GM23338 (cell line): ENCODE data around the gene CHODL. TPM values are rescaled to one million over a fixed set of nuclear protein-coding genes. Genes with fewer than 3 reads are reported as not detected.

ENCODE experiments used
- ATAC-seq: fragments of 200-7000 bp; cut with Tn5 transposase; 3 replicates; pipeline ENCODE4 v1.9.1; 2020
- DNase-seq: peaks from one replicate; pipeline ENCODE4 v3.0.0-alpha.2; 2015; ENCODE audit warnings: low spot score
- H2AFZ ChIP-seq: fragments of 200-600 bp; sonication (generic); 2 replicates; pipeline ENCODE4 v1.8.0; 2016; ENCODE audit warnings: antibody characterized with exemption, mild to moderate bottlenecking, moderate library complexity
- H3F3A ChIP-seq: fragments of 200-600 bp; sonication (generic); replicated peaks from 2 replicates; pipeline ENCODE4 v1.8.0; 2017; ENCODE audit warnings: antibody characterized with exemption, mixed run types, low read depth
- H3K27ac ChIP-seq: fragments of 200-600 bp; sonication (generic); 2 replicates; pipeline ENCODE4 v1.6.1; 2016; ENCODE audit warnings: low read depth
- H3K27me3 ChIP-seq: fragments of 200-600 bp; sonication (generic); 2 replicates; pipeline ENCODE4 v1.8.0; 2016; ENCODE audit warnings: mild to moderate bottlenecking, mixed run types, moderate library complexity; ENCODE audit not compliant: insufficient read depth
- H3K36me3 ChIP-seq: fragments of 200-600 bp; sonication (generic); 2 replicates; pipeline ENCODE4 v1.8.0; 2016; ENCODE audit warnings: mild to moderate bottlenecking; ENCODE audit not compliant: insufficient read depth
- H3K4me1 ChIP-seq: fragments of 200-600 bp; sonication (generic); 2 replicates; pipeline ENCODE4 v1.8.0; 2016; ENCODE audit warnings: mild to moderate bottlenecking, moderate library complexity; ENCODE audit not compliant: insufficient read depth
- H3K4me2 ChIP-seq: fragments of 200-600 bp; sonication (generic); 2 replicates; pipeline ENCODE4 v1.7.1; 2017; ENCODE audit warnings: mixed run types
- H3K4me3 ChIP-seq: fragments of 200-600 bp; sonication (generic); 2 replicates; pipeline ENCODE4 v1.6.1; 2016; ENCODE audit warnings: mixed run types
- H3K79me2 ChIP-seq: fragments of 200-600 bp; sonication (generic); replicated peaks from 2 replicates; pipeline ENCODE4 v1.8.0; 2017; ENCODE audit warnings: mild to moderate bottlenecking; ENCODE audit not compliant: insufficient read depth
- H3K9me2 ChIP-seq: fragments of 200-600 bp; sonication (generic); 2 replicates; pipeline ENCODE4 v1.8.0; 2017; ENCODE audit not compliant: insufficient read depth
- H4K20me1 ChIP-seq: fragments of 200-600 bp; sonication (generic); replicated peaks from 2 replicates; pipeline ENCODE4 v1.8.0; 2017; ENCODE audit warnings: mild to moderate bottlenecking; ENCODE audit not compliant: insufficient read depth
- H3K27ac Mint-ChIP-seq: 2 replicates; pipeline ENCODE4 v1.8.0; 2020; ENCODE audit warnings: inconsistent platforms, mild to moderate bottlenecking, moderate library complexity, mixed read lengths
- H3K27me3 Mint-ChIP-seq: 3 replicates; pipeline ENCODE4 v1.8.0; 2022; ENCODE audit warnings: low read depth, mild to moderate bottlenecking, moderate library complexity, mixed read lengths, inconsistent platforms; ENCODE audit not compliant: insufficient read depth, poor library complexity
- H3K36me3 Mint-ChIP-seq: 3 replicates; pipeline ENCODE4 v1.8.0; 2021; ENCODE audit warnings: low read depth, mild to moderate bottlenecking, inconsistent platforms, moderate library complexity, mixed read lengths
- H3K4me1 Mint-ChIP-seq: 3 replicates; pipeline ENCODE4 v1.8.0; 2020; ENCODE audit warnings: mild to moderate bottlenecking, inconsistent platforms, mixed read lengths
- H3K4me3 Mint-ChIP-seq: 3 replicates; pipeline ENCODE4 v1.8.0; 2021; ENCODE audit warnings: moderate library complexity, mild to moderate bottlenecking, inconsistent platforms, mixed read lengths
- H3K9me3 Mint-ChIP-seq: 3 replicates; pipeline ENCODE4 v1.8.0; 2020; ENCODE audit warnings: moderate library complexity, mild to moderate bottlenecking, inconsistent platforms, mixed read lengths
- CREB1 ChIP-seq: fragments of 250-450 bp; sonication (Bioruptor Pico); IDR thresholded peaks from 2 replicates; pipeline ENCODE4 v1.5.0; 2020; ENCODE audit warnings: low read depth, mild to moderate bottlenecking, moderate library complexity
- ETS1 ChIP-seq: IDR thresholded peaks from 2 replicates; pipeline ENCODE4 v1.6.1; 2016; ENCODE audit warnings: antibody characterized with exemption
- EZH2 ChIP-seq: fragments of 200-600 bp; sonication (generic); IDR thresholded peaks from one replicate; pipeline ENCODE4 v1.8.0; 2017; ENCODE audit warnings: antibody characterized with exemption, mild to moderate bottlenecking, low read depth; ENCODE audit not compliant: unreplicated experiment
- EZH2phosphoT487 ChIP-seq: fragments of 200-600 bp; sonication (generic); IDR thresholded peaks from one replicate; pipeline ENCODE4 v1.8.1; 2018; ENCODE audit warnings: antibody characterized with exemption; ENCODE audit not compliant: unreplicated experiment
- JUNB ChIP-seq: IDR thresholded peaks from one replicate; pipeline ENCODE4 v1.6.1; 2016; ENCODE audit warnings: antibody characterized with exemption; ENCODE audit not compliant: unreplicated experiment
- NANOG ChIP-seq: IDR thresholded peaks from 2 replicates; pipeline ENCODE4 v1.6.1; 2016; ENCODE audit warnings: antibody characterized with exemption, borderline replicate concordance
- STAT1 ChIP-seq: IDR thresholded peaks from one replicate; pipeline ENCODE4 v1.6.1; 2016; ENCODE audit warnings: antibody characterized with exemption; ENCODE audit not compliant: unreplicated experiment
- ZNF114 ChIP-seq: fragments of 250-450 bp; sonication (Bioruptor Pico); IDR thresholded peaks from 2 replicates; pipeline ENCODE4 v1.5.0; 2020; ENCODE audit warnings: mild to moderate bottlenecking, moderate library complexity
- polyA plus RNA-seq: library from polyadenylated mRNA; unstranded; fragments of >200 nt; fragmentation: Nextera tagmentation; extraction: Ambion mirVana; gene quantifications from 2 replicates; pipeline ENCODE4 v1.2.1, GENCODE V29; 2016
- total RNA-seq: library from RNA; depleted of rRNA; stranded (reverse); fragments of >200 nt; shearing (Covaris generic); gene quantifications from 2 replicates; pipeline ENCODE4 v1.2.3, GENCODE V29; 2014
- TF ChIP-seq, protein P1 (sequence below): fragments of 250-450 bp; sonication (Bioruptor Pico); IDR thresholded peaks from 2 replicates; pipeline ENCODE4 v1.5.0; 2020; ENCODE audit warnings: mild to moderate bottlenecking, moderate library complexity
- TF ChIP-seq, protein P2 (sequence below), 2 experiments: fragments of 200-600 bp in 1 of 2; sonication (generic) in 1 of 2; conservative IDR thresholded peaks; 2 replicates each; pipeline versions ENCODE4 v1.5.1 to v1.6.1; 2016 to 2017; ENCODE audit warnings: antibody characterized with exemption in 2 of 2, low read depth in 2 of 2, mild to moderate bottlenecking in 2 of 2, moderate library complexity in 1 of 2

CHODL gene
- total and polyA plus RNA-seq, 2 experiments from 2014 or later = 0.95 to 1.6 TPM

DNA sequence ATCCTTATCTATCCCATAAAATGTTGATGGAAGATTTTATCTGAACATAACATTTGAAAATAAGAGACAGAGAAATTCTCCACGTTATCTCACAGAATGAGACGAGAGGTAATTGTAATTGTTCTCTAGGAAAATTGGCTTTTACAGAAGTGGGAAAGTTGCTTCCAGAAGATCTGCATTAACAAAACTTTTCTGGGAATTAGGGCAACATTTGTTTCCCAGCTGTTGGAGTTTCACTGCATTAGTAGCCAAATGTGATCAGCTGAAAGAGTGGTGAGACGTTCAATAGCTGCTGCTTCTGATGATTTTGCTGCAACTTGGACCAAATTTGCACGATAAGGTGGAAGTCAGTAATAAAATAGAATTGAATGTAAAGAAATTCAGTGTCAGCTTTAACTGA is 7.6 kb downstream of the CHODL start (continued):
- TF ChIP-seq, protein P1, sequence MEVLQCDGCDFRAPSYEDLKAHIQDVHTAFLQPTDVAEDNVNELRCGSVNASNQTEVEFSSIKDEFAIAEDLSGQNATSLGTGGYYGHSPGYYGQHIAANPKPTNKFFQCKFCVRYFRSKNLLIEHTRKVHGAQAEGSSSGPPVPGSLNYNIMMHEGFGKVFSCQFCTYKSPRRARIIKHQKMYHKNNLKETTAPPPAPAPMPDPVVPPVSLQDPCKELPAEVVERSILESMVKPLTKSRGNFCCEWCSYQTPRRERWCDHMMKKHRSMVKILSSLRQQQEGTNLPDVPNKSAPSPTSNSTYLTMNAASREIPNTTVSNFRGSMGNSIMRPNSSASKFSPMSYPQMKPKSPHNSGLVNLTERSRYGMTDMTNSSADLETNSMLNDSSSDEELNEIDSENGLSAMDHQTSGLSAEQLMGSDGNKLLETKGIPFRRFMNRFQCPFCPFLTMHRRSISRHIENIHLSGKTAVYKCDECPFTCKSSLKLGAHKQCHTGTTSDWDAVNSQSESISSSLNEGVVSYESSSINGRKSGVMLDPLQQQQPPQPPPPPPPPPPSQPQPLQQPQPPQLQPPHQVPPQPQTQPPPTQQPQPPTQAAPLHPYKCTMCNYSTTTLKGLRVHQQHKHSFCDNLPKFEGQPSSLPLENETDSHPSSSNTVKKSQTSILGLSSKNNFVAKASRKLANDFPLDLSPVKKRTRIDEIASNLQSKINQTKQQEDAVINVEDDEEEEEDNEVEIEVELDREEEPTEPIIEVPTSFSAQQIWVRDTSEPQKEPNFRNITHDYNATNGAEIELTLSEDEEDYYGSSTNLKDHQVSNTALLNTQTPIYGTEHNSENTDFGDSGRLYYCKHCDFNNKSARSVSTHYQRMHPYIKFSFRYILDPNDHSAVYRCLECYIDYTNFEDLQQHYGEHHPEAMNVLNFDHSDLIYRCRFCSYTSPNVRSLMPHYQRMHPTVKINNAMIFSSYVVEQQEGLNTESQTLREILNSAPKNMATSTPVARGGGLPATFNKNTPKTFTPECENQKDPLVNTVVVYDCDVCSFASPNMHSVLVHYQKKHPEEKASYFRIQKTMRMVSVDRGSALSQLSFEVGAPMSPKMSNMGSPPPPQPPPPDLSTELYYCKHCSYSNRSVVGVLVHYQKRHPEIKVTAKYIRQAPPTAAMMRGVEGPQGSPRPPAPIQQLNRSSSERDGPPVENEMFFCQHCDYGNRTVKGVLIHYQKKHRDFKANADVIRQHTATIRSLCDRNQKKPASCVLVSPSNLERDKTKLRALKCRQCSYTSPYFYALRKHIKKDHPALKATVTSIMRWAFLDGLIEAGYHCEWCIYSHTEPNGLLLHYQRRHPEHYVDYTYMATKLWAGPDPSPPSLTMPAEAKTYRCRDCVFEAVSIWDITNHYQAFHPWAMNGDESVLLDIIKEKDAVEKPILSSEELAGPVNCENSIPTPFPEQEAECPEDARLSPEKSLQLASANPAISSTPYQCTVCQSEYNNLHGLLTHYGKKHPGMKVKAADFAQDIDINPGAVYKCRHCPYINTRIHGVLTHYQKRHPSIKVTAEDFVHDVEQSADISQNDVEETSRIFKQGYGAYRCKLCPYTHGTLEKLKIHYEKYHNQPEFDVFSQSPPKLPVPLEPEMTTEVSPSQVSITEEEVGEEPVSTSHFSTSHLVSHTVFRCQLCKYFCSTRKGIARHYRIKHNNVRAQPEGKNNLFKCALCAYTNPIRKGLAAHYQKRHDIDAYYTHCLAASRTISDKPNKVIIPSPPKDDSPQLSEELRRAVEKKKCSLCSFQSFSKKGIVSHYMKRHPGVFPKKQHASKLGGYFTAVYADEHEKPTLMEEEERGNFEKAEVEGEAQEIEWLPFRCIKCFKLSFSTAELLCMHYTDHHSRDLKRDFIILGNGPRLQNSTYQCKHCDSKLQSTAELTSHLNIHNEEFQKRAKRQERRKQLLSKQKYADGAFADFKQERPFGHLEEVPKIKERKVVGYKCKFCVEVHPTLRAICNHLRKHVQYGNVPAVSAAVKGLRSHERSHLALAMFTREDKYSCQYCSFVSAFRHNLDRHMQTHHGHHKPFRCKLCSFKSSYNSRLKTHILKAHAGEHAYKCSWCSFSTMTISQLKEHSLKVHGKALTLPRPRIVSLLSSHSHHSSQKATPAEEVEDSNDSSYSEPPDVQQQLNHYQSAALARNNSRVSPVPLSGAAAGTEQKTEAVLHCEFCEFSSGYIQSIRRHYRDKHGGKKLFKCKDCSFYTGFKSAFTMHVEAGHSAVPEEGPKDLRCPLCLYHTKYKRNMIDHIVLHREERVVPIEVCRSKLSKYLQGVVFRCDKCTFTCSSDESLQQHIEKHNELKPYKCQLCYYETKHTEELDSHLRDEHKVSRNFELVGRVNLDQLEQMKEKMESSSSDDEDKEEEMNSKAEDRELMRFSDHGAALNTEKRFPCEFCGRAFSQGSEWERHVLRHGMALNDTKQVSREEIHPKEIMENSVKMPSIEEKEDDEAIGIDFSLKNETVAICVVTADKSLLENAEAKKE (CRISPR knock-in tag) = no peak
- TF ChIP-seq, protein P2, sequence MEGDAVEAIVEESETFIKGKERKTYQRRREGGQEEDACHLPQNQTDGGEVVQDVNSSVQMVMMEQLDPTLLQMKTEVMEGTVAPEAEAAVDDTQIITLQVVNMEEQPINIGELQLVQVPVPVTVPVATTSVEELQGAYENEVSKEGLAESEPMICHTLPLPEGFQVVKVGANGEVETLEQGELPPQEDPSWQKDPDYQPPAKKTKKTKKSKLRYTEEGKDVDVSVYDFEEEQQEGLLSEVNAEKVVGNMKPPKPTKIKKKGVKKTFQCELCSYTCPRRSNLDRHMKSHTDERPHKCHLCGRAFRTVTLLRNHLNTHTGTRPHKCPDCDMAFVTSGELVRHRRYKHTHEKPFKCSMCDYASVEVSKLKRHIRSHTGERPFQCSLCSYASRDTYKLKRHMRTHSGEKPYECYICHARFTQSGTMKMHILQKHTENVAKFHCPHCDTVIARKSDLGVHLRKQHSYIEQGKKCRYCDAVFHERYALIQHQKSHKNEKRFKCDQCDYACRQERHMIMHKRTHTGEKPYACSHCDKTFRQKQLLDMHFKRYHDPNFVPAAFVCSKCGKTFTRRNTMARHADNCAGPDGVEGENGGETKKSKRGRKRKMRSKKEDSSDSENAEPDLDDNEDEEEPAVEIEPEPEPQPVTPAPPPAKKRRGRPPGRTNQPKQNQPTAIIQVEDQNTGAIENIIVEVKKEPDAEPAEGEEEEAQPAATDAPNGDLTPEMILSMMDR (conservative IDR thresholded peaks at IDR 0.05; ENCODE audit: low read depth in 2 of 2) = no peak
- TF ChIP-seq ZNF114 (no peak), EZH2phosphoT487 (no peak), JUNB (no peak), CREB1 (CRISPR knock-in tag) (no peak), NANOG (no peak), STAT1 (no peak)

- no peak overlapping the region for H3K4me3 Mint-ChIP-seq
- no peak overlapping the region for H3K27ac Mint-ChIP-seq
- ATAC-seq (no peak), DNase-seq (no peak)
- H3K4me1 Mint-ChIP-seq = no peaks in the 10 kb centered on the region
- Histone ChIP-seq H3K9me2 (no peaks in the 10 kb centered on the region), H3K36me3 (no peaks in the 10 kb centered on the region), H3K4me3 (no peak overlapping the region), H3K27ac (no peak overlapping the region), H2AFZ (no peak overlapping the region), H3K27me3 (peaks cover under 1% of the 10 kb centered on the region; the same call in 1 of the 2 replicates), H4K20me1 (no peaks in the 10 kb centered on the region), H3K79me2 (no peaks in the 10 kb centered on the region), H3F3A (no peaks in the 10 kb centered on the region), H3K4me1 (no peaks in the 10 kb centered on the region), H3K4me2 (no peak overlapping the region)
- no peaks in the 10 kb centered on the region for H3K36me3 Mint-ChIP-seq
- no peaks in the 10 kb centered on the region for H3K9me3 Mint-ChIP-seq
- H3K27me3 Mint-ChIP-seq = no peaks in the 10 kb centered on the region
- TF ChIP-seq ETS1 (no peak), JUNB (no peak), ZNF114 (no peak), EZH2 (no peak)
Observed at GRCh38 chr21:18252680-18253079, 8.0 kb downstream of the CHODL start.
